ENCODE measurements around the gene VPS37B.

The VPS37B gene

DNA sequence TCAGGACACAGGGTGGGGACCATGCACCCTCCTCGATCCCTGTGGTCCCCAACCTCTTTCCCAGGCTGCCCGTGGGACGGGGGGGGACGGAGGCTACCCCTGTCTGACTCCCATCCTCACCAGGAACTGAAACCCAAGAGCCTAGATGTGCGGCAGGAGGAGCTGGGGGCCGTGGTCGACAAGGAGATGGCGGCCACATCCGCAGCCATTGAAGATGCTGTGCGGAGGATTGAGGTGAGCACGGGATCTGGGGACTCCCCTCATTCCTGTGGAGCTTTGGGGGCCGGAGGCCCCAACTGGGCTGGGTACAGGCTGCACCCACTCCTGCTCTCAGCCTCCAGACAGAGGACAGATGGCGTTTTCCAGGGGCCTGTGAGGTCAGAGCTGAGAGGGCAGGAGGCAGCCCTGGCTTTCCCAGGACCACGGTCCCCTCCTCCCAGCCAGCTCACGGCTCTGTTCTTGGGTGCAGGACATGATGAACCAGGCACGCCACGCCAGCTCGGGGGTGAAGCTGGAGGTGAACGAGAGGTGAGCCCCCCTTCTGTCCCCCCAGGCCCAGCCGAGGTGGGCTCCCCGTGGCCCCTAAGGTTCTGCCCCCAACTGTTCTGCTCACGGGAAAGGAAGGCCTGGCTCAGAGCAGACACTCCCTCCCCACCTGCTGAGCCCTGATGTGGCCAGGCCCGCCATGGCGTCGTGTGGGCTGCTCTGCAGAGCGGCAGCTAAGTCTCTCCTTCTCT is 36.5 kb downstream of the VPS37B start:
- ATAC-seq (peak; percentile 2), DNase-seq (no peak)
- no peaks in the 10 kb centered on the region for H3K9me3 Mint-ChIP-seq
- H3K27ac Mint-ChIP-seq: no peak overlapping the region
- H3K4me3 Mint-ChIP-seq: no peak overlapping the region
- no peaks in the 10 kb centered on the region for H3K27me3 Mint-ChIP-seq
- no peaks in the 10 kb centered on the region for H3K4me1 Mint-ChIP-seq
- H3K36me3 Mint-ChIP-seq (ENCODE audit: low read depth): peaks cover 2% of the 10 kb centered on the region

DNA sequence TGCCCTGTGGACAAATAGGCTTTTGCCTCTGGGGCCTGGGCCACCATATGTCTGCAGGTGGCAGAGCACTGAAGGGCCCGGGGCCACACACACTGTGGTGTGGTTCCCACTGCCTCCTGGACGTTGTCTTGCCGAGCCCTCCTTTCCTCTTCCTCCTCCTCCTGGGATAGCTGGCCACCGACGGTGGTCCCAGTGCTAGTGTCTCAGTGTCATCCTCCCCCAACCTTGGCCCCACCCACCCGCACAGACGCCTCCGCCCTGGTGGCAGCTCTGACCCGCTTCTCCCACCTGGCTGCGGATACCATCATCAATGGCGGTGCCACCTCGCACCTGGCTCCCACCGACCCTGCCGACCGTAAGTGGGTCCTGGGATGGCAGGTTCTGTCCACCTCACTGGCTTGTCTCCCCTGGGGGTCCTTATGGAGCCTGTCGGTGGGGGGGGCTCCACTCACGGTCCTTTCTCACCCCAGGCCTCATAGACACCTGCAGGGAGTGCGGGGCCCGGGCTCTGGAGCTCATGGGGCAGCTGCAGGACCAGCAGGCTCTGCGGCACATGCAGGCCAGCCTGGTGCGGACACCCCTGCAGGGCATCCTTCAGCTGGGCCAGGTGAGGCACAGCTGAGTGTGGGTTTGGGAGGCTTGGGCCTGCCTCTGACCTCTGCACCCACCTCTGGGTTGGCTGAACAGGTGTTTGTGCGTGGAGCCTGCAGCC is 37.2 kb downstream of the VPS37B start:
- Mint-ChIP-seq H3K27me3 (no peaks in the 10 kb centered on the region), H3K9me3 (no peaks in the 10 kb centered on the region), H3K4me1 (no peaks in the 10 kb centered on the region), H3K4me3 (no peak overlapping the region), H3K36me3 (ENCODE audit: low read depth) (no peaks in the 10 kb centered on the region), H3K27ac (no peak overlapping the region)
- DNase-seq (no peak), ATAC-seq (no peak)

GRCh38 chr12:122858171-122858570 is 37.8 kb downstream of the VPS37B start:
- no peaks in the 10 kb centered on the region for H3K9me3 Mint-ChIP-seq
- H3K36me3 Mint-ChIP-seq (ENCODE audit: low read depth): no peaks in the 10 kb centered on the region
- H3K27ac Mint-ChIP-seq: no peak overlapping the region
- H3K4me1 Mint-ChIP-seq: no peaks in the 10 kb centered on the region
- DNase-seq: no peak
- no peak for ATAC-seq
- no peak overlapping the region for H3K4me3 Mint-ChIP-seq
- no peaks in the 10 kb centered on the region for H3K27me3 Mint-ChIP-seq

- no peaks in the 10 kb centered on the region for H3K36me3 Mint-ChIP-seq (ENCODE audit: low read depth)
- no peak overlapping the region for H3K27ac Mint-ChIP-seq
- no peaks in the 10 kb centered on the region for H3K4me1 Mint-ChIP-seq
- no peaks in the 10 kb centered on the region for H3K9me3 Mint-ChIP-seq
- no peaks in the 10 kb centered on the region for H3K27me3 Mint-ChIP-seq
- ATAC-seq: no peak
- no peak for DNase-seq
- H3K4me3 Mint-ChIP-seq: no peak overlapping the region
Measured at GRCh38 chr12:122856999-122857671, 38.8 kb downstream of the VPS37B start.

DNA sequence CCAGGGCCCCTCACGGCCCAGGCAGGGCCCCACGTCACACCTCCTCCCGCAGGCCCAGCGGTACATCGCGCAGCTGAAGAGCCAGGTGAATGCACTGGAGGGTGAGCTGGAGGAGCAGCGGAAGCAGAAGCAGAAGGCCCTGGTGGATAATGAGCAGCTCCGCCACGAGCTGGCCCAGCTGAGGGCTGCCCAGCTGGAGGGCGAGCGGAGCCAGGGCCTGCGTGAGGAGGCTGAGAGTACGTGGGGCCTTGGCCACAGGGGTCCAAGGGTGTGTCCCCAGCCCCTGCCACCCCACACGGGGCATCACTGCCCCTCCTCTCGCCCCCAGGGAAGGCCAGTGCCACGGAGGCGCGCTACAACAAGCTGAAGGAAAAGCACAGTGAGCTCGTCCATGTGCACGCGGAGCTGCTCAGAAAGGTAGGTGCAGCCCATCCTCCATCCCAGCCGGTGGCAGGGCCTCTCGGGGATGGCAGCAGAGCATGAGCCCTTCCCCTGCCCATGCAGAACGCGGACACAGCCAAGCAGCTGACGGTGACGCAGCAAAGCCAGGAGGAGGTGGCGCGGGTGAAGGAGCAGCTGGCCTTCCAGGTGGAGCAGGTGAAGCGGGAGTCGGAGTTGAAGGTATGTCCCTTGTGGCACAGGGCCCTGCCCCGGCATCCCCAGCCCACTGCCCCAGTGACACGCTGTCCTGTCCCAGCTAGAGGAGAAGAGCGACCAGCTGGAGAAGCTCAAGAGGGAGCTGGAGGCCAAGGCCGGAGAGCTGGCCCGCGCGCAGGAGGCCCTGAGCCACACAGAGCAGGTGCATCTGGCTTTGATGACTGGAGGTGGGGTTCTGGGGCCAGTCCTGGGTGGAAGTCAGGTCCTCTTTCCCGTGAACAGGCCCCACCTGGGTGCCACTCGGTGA is 39.7 kb downstream of the VPS37B start:
- no peaks in the 10 kb centered on the region for H3K4me1 Mint-ChIP-seq
- H3K9me3 Mint-ChIP-seq: no peaks in the 10 kb centered on the region
- ATAC-seq (no peak), DNase-seq (no peak)
- no peak overlapping the region for H3K27ac Mint-ChIP-seq
- H3K27me3 Mint-ChIP-seq: no peaks in the 10 kb centered on the region
- no peak overlapping the region for H3K4me3 Mint-ChIP-seq
- H3K36me3 Mint-ChIP-seq (ENCODE audit: low read depth): no peaks in the 10 kb centered on the region

DNA sequence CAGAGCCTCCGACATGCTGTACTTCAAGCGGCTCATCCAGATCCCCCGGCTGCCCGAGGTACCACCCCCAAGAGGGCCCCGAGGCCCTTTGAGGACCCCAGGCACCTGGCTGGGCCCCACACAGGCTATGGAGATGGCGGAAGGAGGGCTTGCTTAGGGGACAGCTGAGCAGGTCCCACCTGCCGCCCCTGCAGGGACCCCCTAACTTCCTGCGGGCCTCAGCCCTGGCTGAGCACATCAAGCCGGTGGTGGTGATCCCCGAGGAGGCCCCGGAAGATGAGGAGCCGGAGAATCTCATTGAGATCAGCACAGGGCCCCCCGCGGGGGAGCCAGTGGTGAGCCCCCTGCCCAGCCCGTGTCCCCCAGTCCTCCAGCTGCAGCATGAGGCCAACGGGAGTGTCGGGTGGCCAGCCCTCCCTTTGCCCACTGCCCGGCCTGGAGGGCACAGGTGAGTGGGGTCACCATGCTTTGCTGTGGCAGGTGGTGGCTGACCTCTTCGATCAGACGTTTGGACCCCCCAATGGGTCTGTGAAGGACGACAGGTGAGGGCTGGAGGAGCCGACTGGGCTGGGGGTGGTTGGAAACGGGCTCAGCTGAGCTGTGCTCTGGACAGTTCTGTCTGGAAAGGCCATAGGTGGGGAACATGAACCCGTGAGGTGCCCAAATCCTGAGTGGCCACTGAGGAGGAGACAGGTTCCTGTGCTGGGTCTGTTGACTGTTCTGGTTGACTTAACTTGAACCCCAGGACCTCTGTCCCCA is 40.7 kb downstream of the VPS37B start:
- no peak overlapping the region for H3K27ac Mint-ChIP-seq
- no peaks in the 10 kb centered on the region for H3K36me3 Mint-ChIP-seq (ENCODE audit: low read depth)
- DNase-seq (no peak), ATAC-seq (no peak)
- no peak overlapping the region for H3K4me3 Mint-ChIP-seq
- H3K9me3 Mint-ChIP-seq: no peaks in the 10 kb centered on the region
- no peaks in the 10 kb centered on the region for H3K27me3 Mint-ChIP-seq
- no peaks in the 10 kb centered on the region for H3K4me1 Mint-ChIP-seq

- Mint-ChIP-seq H3K27ac (no peak overlapping the region), H3K36me3 (ENCODE audit: low read depth) (no peaks in the 10 kb centered on the region), H3K4me3 (no peak overlapping the region), H3K4me1 (no peaks in the 10 kb centered on the region), H3K9me3 (no peaks in the 10 kb centered on the region), H3K27me3 (no peaks in the 10 kb centered on the region)
- ATAC-seq (no peak), DNase-seq (no peak)
Measured at GRCh38 chr12:122854554-122854953, 41.4 kb downstream of the VPS37B start.

DNA sequence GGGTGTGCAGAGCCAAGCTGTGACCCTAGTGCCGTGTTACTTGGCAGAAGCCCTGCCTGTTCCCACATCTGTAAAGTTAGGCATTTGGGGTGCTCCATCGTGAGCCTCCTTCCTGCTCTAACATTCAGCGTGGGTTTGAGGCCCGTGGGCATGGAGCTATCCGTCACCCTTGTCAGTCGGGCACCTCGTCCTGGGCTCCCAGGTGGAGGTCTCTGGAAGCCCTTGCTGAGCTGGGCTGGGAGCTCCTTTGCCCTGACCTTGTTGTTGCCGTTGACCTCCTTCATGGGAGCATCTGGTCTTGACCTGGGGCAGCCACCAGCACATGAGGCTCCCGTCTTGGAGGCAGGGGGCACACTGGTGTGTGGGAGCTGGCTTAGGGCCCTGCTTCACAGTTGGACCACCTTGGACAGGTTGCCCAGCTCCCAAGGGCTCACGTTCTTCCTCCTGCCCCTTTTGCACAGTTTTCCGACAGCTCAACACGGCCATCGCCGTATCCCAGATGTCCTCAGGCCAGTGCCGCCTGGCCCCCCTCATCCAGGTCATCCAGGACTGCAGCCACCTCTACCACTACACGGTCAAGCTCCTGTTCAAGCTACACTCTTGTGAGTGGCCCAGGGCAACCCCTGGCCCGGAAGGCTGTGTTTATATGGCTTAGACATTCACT is 42.2 kb downstream of the VPS37B start:
- Mint-ChIP-seq H3K27ac (no peak overlapping the region), H3K4me3 (no peak overlapping the region), H3K27me3 (no peaks in the 10 kb centered on the region), H3K9me3 (no peaks in the 10 kb centered on the region), H3K36me3 (ENCODE audit: low read depth) (no peaks in the 10 kb centered on the region), H3K4me1 (no peaks in the 10 kb centered on the region)
- no peak for DNase-seq
- no peak for ATAC-seq

DNA sequence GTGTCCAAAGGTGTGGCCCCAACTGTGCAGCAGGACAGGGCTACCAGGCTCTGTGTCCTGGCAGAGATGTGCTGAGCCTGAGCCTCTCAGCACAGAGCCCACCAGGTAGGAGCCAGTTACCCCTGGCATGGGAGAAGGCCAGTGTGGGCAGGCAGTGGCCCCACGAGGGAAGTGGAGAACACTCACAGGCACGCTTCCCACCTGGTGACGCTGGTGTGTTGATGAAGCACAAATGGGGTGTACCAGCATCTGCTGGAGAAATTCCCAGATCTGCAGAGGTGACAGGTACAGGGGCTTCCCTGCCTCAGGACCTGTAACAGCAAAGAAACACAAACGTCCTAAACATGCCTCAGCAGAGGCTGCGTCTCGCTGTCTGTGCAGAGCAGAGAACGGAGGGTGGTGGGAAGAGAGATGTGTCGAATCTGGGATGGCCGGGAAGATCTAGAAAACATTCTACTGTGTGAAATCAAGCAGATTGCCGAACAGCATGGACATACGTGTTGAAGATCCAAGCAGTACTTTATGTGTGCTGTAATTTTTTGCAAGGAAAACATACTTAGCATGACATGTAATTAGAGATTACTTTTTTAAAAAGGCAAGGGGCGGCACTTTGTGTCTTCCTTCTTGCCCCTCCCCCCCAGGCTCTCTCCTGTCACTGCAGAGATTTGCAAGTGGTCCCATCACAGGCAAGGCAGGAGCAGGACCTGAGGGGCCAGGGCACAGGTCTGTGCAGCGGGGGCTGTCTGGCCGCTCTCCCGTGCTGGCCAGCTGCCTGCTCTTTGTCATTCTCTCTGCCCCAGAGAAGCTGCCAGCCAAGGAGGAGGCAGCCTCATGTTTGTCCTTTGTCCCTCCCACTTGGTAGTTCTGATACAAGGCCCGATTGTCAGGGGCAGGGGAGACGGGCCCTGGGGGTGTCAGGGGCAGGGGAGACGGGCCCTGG is 43.3 kb downstream of the VPS37B start:
- Mint-ChIP-seq H3K36me3 (ENCODE audit: low read depth) (no peaks in the 10 kb centered on the region), H3K4me1 (no peaks in the 10 kb centered on the region), H3K9me3 (no peaks in the 10 kb centered on the region), H3K4me3 (no peak overlapping the region), H3K27ac (no peak overlapping the region), H3K27me3 (no peaks in the 10 kb centered on the region)
- DNase-seq (no peak), ATAC-seq (no peak)

DNA sequence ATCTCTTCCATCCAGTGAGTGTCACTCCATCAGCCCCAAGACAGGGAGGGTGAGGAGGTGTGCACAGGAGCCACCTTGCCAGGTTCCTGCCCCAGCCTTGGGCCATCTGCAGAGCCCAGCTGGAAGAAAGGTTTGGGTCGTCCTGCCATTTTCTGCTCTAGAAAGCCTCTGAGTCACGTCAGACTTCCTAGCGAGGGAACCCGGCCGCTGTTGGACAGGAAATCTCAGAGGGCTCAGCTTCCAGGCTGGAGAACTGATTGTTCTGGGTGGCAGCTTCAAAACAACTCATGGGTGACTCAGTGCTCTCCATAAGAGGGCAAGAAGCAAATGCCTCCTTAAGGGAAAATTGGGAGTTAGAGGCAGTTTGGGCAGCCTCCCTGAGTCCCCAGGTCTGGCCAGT is 44.1 kb downstream of the VPS37B start:
- no peak overlapping the region for H3K4me3 Mint-ChIP-seq
- no peak for ATAC-seq
- DNase-seq: no peak
- no peak overlapping the region for H3K27ac Mint-ChIP-seq
- H3K4me1 Mint-ChIP-seq: no peaks in the 10 kb centered on the region
- no peaks in the 10 kb centered on the region for H3K9me3 Mint-ChIP-seq
- no peaks in the 10 kb centered on the region for H3K27me3 Mint-ChIP-seq
- H3K36me3 Mint-ChIP-seq (ENCODE audit: low read depth): no peaks in the 10 kb centered on the region

DNA sequence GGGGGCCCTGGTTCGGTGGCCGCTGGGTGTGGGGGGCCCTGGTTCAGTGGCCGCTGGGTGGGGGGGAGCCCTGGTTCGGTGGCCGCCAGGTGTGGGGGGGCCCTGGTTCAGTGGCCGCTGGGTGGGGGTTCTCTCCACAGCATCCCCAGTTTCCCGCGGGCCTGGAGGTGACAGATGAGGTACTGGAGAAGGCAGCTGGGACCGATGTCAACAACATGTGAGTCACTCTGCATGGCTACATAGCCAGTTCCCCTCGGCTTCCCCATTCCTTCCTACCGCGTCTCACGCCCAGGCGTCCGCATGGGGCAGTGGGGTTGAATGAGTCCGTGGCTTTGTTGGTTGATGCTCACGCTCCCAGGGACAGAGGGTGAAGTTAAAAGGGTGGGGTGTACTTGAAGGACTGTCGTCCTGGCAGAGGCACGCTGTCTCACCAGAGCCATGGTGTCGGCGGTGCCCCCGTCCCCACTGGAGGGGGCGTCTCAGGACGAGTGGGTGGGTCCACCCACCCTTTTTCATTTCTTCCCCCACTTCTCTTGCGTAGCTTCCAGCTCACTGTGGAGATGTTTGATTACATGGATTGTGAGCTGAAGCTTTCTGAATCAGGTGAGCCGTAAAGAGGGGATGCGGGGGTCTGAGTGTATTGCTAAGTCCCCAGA is 45.1 kb downstream of the VPS37B start:
- no peaks in the 10 kb centered on the region for H3K27me3 Mint-ChIP-seq
- H3K27ac Mint-ChIP-seq: no peak overlapping the region
- DNase-seq: no peak
- no peak overlapping the region for H3K4me3 Mint-ChIP-seq
- H3K4me1 Mint-ChIP-seq: no peaks in the 10 kb centered on the region
- no peak for ATAC-seq
- no peaks in the 10 kb centered on the region for H3K9me3 Mint-ChIP-seq
- H3K36me3 Mint-ChIP-seq (ENCODE audit: low read depth): no peaks in the 10 kb centered on the region

DNA sequence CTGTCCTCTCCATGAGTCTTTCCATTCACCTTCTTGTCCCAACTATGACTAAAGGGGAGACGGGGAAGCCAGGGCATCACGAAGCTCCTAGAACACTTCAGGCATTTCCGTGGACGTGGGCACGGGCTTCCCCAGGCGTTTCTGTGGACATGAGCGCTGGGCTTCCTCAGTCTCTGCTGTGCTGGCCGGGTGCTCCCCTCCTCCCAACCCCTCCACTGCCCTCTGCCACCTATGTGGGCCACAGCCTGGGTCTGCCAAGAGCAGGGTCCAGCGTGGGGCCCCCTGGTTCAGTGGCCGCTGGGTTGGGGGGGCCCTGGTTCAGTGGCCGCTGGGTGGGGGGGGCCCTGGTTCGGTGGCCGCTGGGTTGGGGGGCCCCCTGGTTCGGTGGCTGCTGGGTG is 45.9 kb downstream of the VPS37B start:
- H3K36me3 Mint-ChIP-seq (ENCODE audit: low read depth): no peaks in the 10 kb centered on the region

More for the DNA sequence above, 45.9 kb downstream of the VPS37B start:
- DNase-seq (no peak), ATAC-seq (no peak)
- no peaks in the 10 kb centered on the region for H3K9me3 Mint-ChIP-seq
- H3K4me1 Mint-ChIP-seq: no peaks in the 10 kb centered on the region
- no peaks in the 10 kb centered on the region for H3K27me3 Mint-ChIP-seq
- no peak overlapping the region for H3K4me3 Mint-ChIP-seq
- H3K27ac Mint-ChIP-seq: no peak overlapping the region

All from activated naive CD8-positive, alpha-beta T cell treated with anti-CD3 and anti-CD28 coated beads, Interleukin-2, amount 50 U/mL, for 24 hours (primary cell).